Mesendoderm (in vitro differentiated cells): ENCODE measurements around the gene TTC34.
A peak's percentile ranks its signal among the peaks of the same experiment; 100 is the strongest.

ENCODE experiments used
- DNase-seq: peaks from one replicate; pipeline ENCODE4 v3.0.0; 2013
- H2AK5ac ChIP-seq: 2 replicates; pipeline ENCODE4 v1.6.1; 2013; ENCODE audit warnings: low read length, inconsistent platforms
- H2BK120ac ChIP-seq: 2 replicates; pipeline ENCODE4 v1.6.1; 2013; ENCODE audit warnings: low read depth, mild to moderate bottlenecking, low read length, moderate library complexity, mixed read lengths
- H2BK15ac ChIP-seq: replicated peaks from 2 replicates; pipeline ENCODE4 v1.6.1; 2013; ENCODE audit warnings: low read depth, mild to moderate bottlenecking, moderate library complexity
- H2BK5ac ChIP-seq: 2 replicates; pipeline ENCODE4 v1.6.1; 2013; ENCODE audit warnings: low read length, inconsistent platforms
- H3K18ac ChIP-seq: 2 replicates; pipeline ENCODE4 v1.6.1; 2013; ENCODE audit warnings: mild to moderate bottlenecking, low read length, mixed read lengths
- H3K23ac ChIP-seq: one replicate; pipeline ENCODE4 v1.6.1; 2013; ENCODE audit warnings: low read length
- H3K27ac ChIP-seq: 2 replicates; pipeline ENCODE4 v1.5.1; 2013; ENCODE audit warnings: low read depth, mild to moderate bottlenecking, inconsistent platforms, low read length, moderate library complexity
- H3K27me3 ChIP-seq: 2 replicates; pipeline ENCODE4 v1.6.1; 2013; ENCODE audit warnings: low read length, control low read depth, mild to moderate bottlenecking, inconsistent platforms; ENCODE audit not compliant: insufficient read depth, poor library complexity
- H3K36me3 ChIP-seq: 2 replicates; pipeline ENCODE4 v1.6.1; 2013; ENCODE audit warnings: low read length, inconsistent platforms; ENCODE audit not compliant: control insufficient read depth, insufficient read depth
- H3K4ac ChIP-seq: one replicate; pipeline ENCODE4 v1.6.1; 2013; ENCODE audit warnings: low read depth, mild to moderate bottlenecking, low read length, moderate library complexity
- H3K4me1 ChIP-seq: 2 replicates; pipeline ENCODE4 v1.6.1; 2013; ENCODE audit warnings: low read depth, low read length, inconsistent platforms; ENCODE audit not compliant: control insufficient read depth
- H3K4me2 ChIP-seq: 2 replicates; pipeline ENCODE4 v1.6.1; 2013; ENCODE audit warnings: low read length
- H3K4me3 ChIP-seq: 2 replicates; pipeline ENCODE4 v1.5.1; 2013; ENCODE audit warnings: mild to moderate bottlenecking, low read length
- H3K56ac ChIP-seq: one replicate; pipeline ENCODE4 v1.6.1; 2013; ENCODE audit warnings: low read length
- H3K79me1 ChIP-seq: 2 replicates; pipeline ENCODE4 v1.6.1; 2013; ENCODE audit warnings: low read length, inconsistent platforms
- H3K79me2 ChIP-seq: 2 replicates; pipeline ENCODE4 v1.6.1; 2013; ENCODE audit warnings: mild to moderate bottlenecking, low read length; ENCODE audit not compliant: control insufficient read depth, insufficient read depth
- H3K9ac ChIP-seq: 2 replicates; pipeline ENCODE4 v1.6.1; 2013; ENCODE audit warnings: low read length, inconsistent platforms
- H4K5ac ChIP-seq: one replicate; pipeline ENCODE4 v1.6.1; 2013; ENCODE audit warnings: low read length
- H4K8ac ChIP-seq: one replicate; pipeline ENCODE4 v1.6.1; 2013; ENCODE audit warnings: low read depth, mild to moderate bottlenecking, control low read depth, low read length, moderate library complexity
- WGBS: extraction: QIAGEN DNeasy Blood & Tissue Kit; methylation state at CpG from one replicate; pipeline ENCODE4 v1.1.7; 2013; ENCODE audit warnings: low lambda C conversion rate, missing lambda C conversion rate; ENCODE audit not compliant: insufficient coverage; ENCODE audit errors: extremely low coverage; 5-methylcytosine and 5-hydroxymethylcytosine counted together

The TTC34 gene

GRCh38 chr1:2642560-2643413 lies 158.7 kb downstream of the TTC34 start:
- Histone ChIP-seq H3K56ac (peak overlapping the region; percentile 96), H3K4me1 (no peaks in the 10 kb centered on the region), H3K9ac (peak overlapping the region; percentile 96), H2BK15ac (no peak overlapping the region), H2AK5ac (no peak overlapping the region), H3K4me2 (peak overlapping the region; percentile 87), H3K27me3 (no peaks in the 10 kb centered on the region), H3K79me1 (no peaks in the 10 kb centered on the region), H3K79me2 (no peaks in the 10 kb centered on the region), H3K4ac (peak overlapping the region; percentile 61), H4K8ac (no peak overlapping the region), H4K5ac (no peak overlapping the region), H3K27ac (peak overlapping the region; percentile 26), H3K4me3 (peak overlapping the region; percentile 51), H2BK120ac (peak overlapping the region; percentile 8), H3K36me3 (no peaks in the 10 kb centered on the region), H3K23ac (peak overlapping the region; percentile 66), H3K18ac (peak overlapping the region; percentile 78), H2BK5ac (no peak overlapping the region)
- peak; percentile 95 for DNase-seq
- no CpG with 5 or more reads among the region's 84 CpGs for WGBS

DNA sequence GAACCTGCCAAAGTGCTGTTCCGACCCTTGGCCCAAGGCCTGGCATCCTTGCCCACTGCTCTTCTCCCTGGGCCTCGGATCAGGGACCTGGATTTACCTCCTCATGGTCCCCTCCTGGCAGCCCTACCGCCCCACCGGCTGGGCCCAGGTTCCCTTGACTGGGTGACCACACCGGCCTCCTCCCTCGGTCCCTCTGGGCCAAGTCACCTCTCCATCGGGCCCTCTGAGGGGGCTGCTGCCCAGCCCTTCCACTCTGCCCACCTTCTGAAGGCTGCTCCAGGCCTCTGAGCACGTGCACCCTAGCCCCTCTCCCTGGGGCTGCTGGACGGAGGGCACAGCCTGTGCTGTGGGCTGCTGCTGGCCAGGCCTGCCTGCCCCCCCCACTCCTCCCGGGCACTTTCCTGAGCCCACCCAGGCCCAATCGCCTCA lies 159.3 kb downstream of the TTC34 start:
- peak overlapping the region; percentile 87 for H3K4me2 ChIP-seq
- no peaks in the 10 kb centered on the region for H3K79me2 ChIP-seq
- no peak overlapping the region for H2BK15ac ChIP-seq
- no CpG with 5 or more reads among the region's 11 CpGs for WGBS
- H3K23ac ChIP-seq = peak overlapping the region; percentile 66
- no peak overlapping the region for H4K8ac ChIP-seq
- H3K27ac ChIP-seq = no peak overlapping the region
- no peak overlapping the region for H2AK5ac ChIP-seq
- no peak overlapping the region for H3K4ac ChIP-seq
- no peak overlapping the region for H2BK120ac ChIP-seq
- peak overlapping the region; percentile 96 for H3K56ac ChIP-seq
- DNase-seq = no peak
- H4K5ac ChIP-seq = no peak overlapping the region
- H3K36me3 ChIP-seq = no peaks in the 10 kb centered on the region
- H3K18ac ChIP-seq = peak overlapping the region; percentile 78
- H3K9ac ChIP-seq = peak overlapping the region; percentile 96
- H3K79me1 ChIP-seq = no peaks in the 10 kb centered on the region
- no peaks in the 10 kb centered on the region for H3K4me1 ChIP-seq
- peak overlapping the region; percentile 51 for H3K4me3 ChIP-seq
- no peaks in the 10 kb centered on the region for H3K27me3 ChIP-seq
- no peak overlapping the region for H2BK5ac ChIP-seq

GRCh38 chr1:2641381-2642130 lies 159.9 kb downstream of the TTC34 start:
- H3K9ac ChIP-seq = peak overlapping the region; percentile 96
- no peak overlapping the region for H2BK5ac ChIP-seq
- no peaks in the 10 kb centered on the region for H3K27me3 ChIP-seq
- no peaks in the 10 kb centered on the region for H3K4me1 ChIP-seq
- no peaks in the 10 kb centered on the region for H3K79me1 ChIP-seq
- no peak overlapping the region for H3K18ac ChIP-seq
- DNase-seq = no peak
- no peak overlapping the region for H2BK15ac ChIP-seq
- no peak overlapping the region for H3K4me3 ChIP-seq
- no peak overlapping the region for H4K8ac ChIP-seq
- no CpG with 5 or more reads among the region's 34 CpGs for WGBS
- no peak overlapping the region for H2BK120ac ChIP-seq
- H3K4me2 ChIP-seq = peak overlapping the region; percentile 87
- no peak overlapping the region for H3K4ac ChIP-seq
- no peak overlapping the region for H3K27ac ChIP-seq
- H3K56ac ChIP-seq = peak overlapping the region; percentile 96
- H2AK5ac ChIP-seq = no peak overlapping the region
- no peak overlapping the region for H4K5ac ChIP-seq
- H3K23ac ChIP-seq = no peak overlapping the region
- H3K79me2 ChIP-seq = no peaks in the 10 kb centered on the region
- no peaks in the 10 kb centered on the region for H3K36me3 ChIP-seq

- no peak overlapping the region for H3K4me2 ChIP-seq
- no peak overlapping the region for H4K5ac ChIP-seq
- no peak overlapping the region for H2BK5ac ChIP-seq
- no peak for DNase-seq
- H3K27ac ChIP-seq = no peak overlapping the region
- no CpG with 5 or more reads among the region's 3 CpGs for WGBS
- no peak overlapping the region for H2AK5ac ChIP-seq
- no peak overlapping the region for H3K9ac ChIP-seq
- H3K4ac ChIP-seq = no peak overlapping the region
- no peak overlapping the region for H3K23ac ChIP-seq
- no peaks in the 10 kb centered on the region for H3K4me1 ChIP-seq
- no peak overlapping the region for H2BK15ac ChIP-seq
- H3K79me2 ChIP-seq = no peaks in the 10 kb centered on the region
- no peak overlapping the region for H2BK120ac ChIP-seq
- no peaks in the 10 kb centered on the region for H3K79me1 ChIP-seq
- no peak overlapping the region for H3K18ac ChIP-seq
- no peak overlapping the region for H3K4me3 ChIP-seq
- no peak overlapping the region for H4K8ac ChIP-seq
- H3K56ac ChIP-seq = no peak overlapping the region
- no peaks in the 10 kb centered on the region for H3K27me3 ChIP-seq
- no peaks in the 10 kb centered on the region for H3K36me3 ChIP-seq
These were observed 160.9 kb downstream of the TTC34 start for GRCh38 chr1:2640626-2641025.

GRCh38 chr1:2639607-2640521 lies 161.6 kb downstream of the TTC34 start:
- no peak overlapping the region for H3K9ac ChIP-seq
- no peak overlapping the region for H2BK5ac ChIP-seq
- WGBS = no CpG with 5 or more reads among the region's 26 CpGs
- H3K4me1 ChIP-seq = no peaks in the 10 kb centered on the region
- no peak for DNase-seq
- no peak overlapping the region for H3K23ac ChIP-seq
- no peaks in the 10 kb centered on the region for H3K79me1 ChIP-seq
- H3K4me3 ChIP-seq = no peak overlapping the region
- no peaks in the 10 kb centered on the region for H3K79me2 ChIP-seq
- no peak overlapping the region for H3K56ac ChIP-seq
- H3K4me2 ChIP-seq = no peak overlapping the region
- H2BK15ac ChIP-seq = no peak overlapping the region
- no peak overlapping the region for H3K18ac ChIP-seq
- no peaks in the 10 kb centered on the region for H3K27me3 ChIP-seq
- H3K27ac ChIP-seq = no peak overlapping the region
- H4K8ac ChIP-seq = no peak overlapping the region
- no peak overlapping the region for H4K5ac ChIP-seq
- no peak overlapping the region for H2BK120ac ChIP-seq
- no peak overlapping the region for H3K4ac ChIP-seq
- no peak overlapping the region for H2AK5ac ChIP-seq
- H3K36me3 ChIP-seq = no peaks in the 10 kb centered on the region
